ENCODE measurements around the gene PTCSC3. TPM values are rescaled to one million over a fixed set of nuclear protein-coding genes. Genes with fewer than 3 reads are reported as not detected.
A peak's percentile ranks its signal among the peaks of the same experiment; 100 is the strongest.

The PTCSC3 gene
- total and polyA plus RNA-seq, 9 of the 15 experiments (the other 6 are each of a cell fraction or from before 2014, with no cell fraction given), result not detected

DNA sequence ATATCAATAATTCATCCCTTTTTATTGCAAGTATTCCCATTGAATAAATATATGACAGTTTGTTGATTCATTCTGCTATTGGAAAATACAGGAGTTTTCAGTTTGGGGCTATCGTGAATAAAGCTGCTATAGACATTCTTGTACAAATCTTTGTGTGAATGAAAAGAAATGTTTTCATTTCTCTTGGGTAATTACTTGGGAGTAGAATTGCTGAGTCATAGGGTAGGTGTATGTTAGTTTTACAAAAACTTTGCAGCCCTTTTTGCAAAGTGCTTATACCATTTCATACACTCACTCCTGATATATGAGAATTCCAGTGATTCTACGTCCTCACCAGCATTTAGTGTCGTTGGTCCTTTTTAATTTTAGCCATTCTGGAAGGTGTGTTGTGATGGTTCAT lies 6.9 kb upstream of the PTCSC3 start (continued):
- TF ChIP-seq, protein P1, sequence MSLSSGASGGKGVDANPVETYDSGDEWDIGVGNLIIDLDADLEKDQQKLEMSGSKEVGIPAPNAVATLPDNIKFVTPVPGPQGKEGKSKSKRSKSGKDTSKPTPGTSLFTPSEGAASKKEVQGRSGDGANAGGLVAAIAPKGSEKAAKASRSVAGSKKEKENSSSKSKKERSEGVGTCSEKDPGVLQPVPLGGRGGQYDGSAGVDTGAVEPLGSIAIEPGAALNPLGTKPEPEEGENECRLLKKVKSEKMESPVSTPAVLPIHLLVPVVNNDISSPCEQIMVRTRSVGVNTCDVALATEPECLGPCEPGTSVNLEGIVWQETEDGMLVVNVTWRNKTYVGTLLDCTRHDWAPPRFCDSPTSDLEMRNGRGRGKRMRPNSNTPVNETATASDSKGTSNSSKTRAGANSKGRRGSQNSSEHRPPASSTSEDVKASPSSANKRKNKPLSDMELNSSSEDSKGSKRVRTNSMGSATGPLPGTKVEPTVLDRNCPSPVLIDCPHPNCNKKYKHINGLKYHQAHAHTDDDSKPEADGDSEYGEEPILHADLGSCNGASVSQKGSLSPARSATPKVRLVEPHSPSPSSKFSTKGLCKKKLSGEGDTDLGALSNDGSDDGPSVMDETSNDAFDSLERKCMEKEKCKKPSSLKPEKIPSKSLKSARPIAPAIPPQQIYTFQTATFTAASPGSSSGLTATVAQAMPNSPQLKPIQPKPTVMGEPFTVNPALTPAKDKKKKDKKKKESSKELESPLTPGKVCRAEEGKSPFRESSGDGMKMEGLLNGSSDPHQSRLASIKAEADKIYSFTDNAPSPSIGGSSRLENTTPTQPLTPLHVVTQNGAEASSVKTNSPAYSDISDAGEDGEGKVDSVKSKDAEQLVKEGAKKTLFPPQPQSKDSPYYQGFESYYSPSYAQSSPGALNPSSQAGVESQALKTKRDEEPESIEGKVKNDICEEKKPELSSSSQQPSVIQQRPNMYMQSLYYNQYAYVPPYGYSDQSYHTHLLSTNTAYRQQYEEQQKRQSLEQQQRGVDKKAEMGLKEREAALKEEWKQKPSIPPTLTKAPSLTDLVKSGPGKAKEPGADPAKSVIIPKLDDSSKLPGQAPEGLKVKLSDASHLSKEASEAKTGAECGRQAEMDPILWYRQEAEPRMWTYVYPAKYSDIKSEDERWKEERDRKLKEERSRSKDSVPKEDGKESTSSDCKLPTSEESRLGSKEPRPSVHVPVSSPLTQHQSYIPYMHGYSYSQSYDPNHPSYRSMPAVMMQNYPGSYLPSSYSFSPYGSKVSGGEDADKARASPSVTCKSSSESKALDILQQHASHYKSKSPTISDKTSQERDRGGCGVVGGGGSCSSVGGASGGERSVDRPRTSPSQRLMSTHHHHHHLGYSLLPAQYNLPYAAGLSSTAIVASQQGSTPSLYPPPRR (CRISPR knock-in tag; IDR thresholded peaks at IDR 0.05; ENCODE audit: borderline replicate concordance), result no peak
- no peak for TF ChIP-seq CBFA2T3 (IDR thresholded peaks at IDR 0.05)
- no peak for TF ChIP-seq HDGF (IDR thresholded peaks at IDR 0.05)
- TF ChIP-seq, protein P2, sequence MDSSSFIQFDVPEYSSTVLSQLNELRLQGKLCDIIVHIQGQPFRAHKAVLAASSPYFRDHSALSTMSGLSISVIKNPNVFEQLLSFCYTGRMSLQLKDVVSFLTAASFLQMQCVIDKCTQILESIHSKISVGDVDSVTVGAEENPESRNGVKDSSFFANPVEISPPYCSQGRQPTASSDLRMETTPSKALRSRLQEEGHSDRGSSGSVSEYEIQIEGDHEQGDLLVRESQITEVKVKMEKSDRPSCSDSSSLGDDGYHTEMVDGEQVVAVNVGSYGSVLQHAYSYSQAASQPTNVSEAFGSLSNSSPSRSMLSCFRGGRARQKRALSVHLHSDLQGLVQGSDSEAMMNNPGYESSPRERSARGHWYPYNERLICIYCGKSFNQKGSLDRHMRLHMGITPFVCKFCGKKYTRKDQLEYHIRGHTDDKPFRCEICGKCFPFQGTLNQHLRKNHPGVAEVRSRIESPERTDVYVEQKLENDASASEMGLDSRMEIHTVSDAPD (CRISPR knock-in tag; IDR thresholded peaks at IDR 0.05), result no peak
- no peak for TF ChIP-seq ZNF41 (CRISPR knock-in tag; conservative IDR thresholded peaks at IDR 0.05)
- TF ChIP-seq NFE2 (IDR thresholded peaks at IDR 0.05; ENCODE audit: low read depth), result peak; percentile 48
- TF ChIP-seq ZNF696 (CRISPR knock-in tag; conservative IDR thresholded peaks at IDR 0.05), result no peak
- TF ChIP-seq NFRKB (IDR thresholded peaks at IDR 0.05; ENCODE audit: low read depth), result no peak
- no peak for TF ChIP-seq NONO (IDR thresholded peaks at IDR 0.05; ENCODE audit: low read depth in 2 of 2, low read length in 1 of 2)
- no peak for TF ChIP-seq HLTF (IDR thresholded peaks at IDR 0.05)
- TF ChIP-seq MAFF (IDR thresholded peaks at IDR 0.05; ENCODE audit: low read length), result peak; percentile 45
- no peak for TF ChIP-seq SRF (CRISPR knock-in tag; IDR thresholded peaks at IDR 0.05)
- TF ChIP-seq, protein P3, sequence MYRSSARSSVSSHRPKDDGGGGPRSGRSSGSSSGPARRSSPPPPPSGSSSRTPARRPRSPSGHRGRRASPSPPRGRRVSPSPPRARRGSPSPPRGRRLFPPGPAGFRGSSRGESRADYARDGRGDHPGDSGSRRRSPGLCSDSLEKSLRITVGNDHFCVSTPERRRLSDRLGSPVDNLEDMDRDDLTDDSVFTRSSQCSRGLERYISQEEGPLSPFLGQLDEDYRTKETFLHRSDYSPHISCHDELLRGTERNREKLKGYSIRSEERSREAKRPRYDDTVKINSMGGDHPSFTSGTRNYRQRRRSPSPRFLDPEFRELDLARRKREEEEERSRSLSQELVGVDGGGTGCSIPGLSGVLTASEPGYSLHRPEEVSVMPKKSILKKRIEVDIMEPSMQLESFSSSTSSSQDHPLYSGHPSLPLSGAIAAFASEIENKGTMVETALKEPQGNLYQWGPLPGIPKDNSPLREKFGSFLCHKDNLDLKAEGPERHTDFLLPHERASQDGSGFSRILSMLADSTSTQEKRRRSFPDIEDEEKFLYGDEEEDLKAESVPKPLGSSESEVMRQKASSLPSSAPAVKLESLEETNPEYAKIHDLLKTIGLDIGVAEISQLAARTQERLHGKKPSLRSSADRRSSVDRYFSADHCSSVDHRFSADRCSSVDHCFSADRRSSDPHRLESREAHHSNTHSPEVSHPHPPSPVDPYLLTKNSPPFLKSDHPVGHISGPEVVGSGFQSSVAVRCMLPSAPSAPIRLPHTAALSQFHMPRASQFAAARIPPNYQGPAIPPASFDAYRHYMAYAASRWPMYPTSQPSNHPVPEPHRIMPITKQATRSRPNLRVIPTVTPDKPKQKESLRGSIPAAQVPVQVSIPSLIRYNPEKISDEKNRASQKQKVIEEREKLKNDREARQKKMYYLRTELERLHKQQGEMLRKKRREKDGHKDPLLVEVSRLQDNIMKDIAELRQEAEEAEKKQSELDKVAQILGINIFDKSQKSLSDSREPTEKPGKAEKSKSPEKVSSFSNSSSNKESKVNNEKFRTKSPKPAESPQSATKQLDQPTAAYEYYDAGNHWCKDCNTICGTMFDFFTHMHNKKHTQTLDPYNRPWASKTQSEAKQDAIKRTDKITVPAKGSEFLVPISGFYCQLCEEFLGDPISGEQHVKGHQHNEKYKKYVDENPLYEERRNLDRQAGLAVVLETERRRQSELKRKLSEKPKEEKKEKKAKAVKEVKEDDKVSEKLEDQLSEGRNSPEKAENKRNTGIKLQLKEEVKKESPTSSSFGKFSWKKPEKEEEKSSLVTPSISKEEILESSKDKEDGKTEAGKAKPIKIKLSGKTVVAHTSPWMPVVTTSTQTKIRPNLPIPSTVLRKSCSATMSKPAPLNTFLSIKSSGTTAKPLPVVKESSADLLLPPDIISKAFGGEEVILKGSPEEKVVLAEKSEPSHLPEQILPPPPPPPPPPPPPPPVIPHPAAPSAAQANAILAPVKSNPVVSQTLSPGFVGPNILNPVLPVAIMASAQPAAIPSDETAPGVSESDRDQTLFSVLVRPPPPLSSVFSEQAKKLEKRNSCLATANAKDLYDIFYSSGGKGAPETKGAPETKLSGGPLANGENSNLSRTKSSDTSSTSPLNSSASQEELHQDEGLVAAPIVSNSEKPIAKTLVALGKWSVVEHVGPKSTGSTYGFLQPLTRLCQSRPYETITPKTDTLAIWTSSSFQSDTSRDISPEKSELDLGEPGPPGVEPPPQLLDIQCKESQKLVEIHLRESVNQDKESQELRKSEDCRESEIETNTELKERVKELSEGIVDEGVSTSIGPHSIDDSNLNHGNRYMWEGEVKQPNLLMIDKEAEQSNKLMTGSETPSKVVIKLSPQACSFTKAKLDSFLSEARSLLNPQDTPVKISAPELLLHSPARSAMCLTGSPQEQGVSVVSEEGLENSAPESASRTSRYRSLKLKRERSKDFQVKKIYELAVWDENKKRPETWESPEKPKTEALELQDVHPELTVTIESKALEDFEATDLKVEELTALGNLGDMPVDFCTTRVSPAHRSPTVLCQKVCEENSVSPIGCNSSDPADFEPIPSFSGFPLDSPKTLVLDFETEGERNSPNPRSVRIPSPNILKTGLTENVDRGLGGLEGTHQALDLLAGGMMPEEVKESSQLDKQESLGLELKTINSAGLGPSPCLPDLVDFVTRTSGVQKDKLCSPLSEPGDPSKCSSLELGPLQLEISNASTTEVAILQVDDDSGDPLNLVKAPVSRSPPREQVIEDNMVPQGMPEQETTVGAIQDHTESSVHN (IDR thresholded peaks at IDR 0.05; ENCODE audit: borderline replicate concordance in 1 of 2, low read depth in 1 of 2), result no peak
- no peak for TF ChIP-seq ZNF217 (CRISPR knock-in tag; IDR thresholded peaks at IDR 0.05)
- TF ChIP-seq C11orf30 (IDR thresholded peaks at IDR 0.05; ENCODE audit: low read depth), result peak; percentile 52; the same call in 1 of the 2 replicates
- TF ChIP-seq PRPF4 (IDR thresholded peaks at IDR 0.05; ENCODE audit: insufficient read depth, low read depth, low read length, poor library complexity, severe bottlenecking), result no peak

Data from K562 (cell line).